ENCODE results near the gene SLC2A13.
"Not testable (repeated sequence)": the region's sequence is repeated elsewhere in the genome, so short reads cannot be mapped to it uniquely, and the experiment has no call there.

Gene SLC2A13

DNA sequence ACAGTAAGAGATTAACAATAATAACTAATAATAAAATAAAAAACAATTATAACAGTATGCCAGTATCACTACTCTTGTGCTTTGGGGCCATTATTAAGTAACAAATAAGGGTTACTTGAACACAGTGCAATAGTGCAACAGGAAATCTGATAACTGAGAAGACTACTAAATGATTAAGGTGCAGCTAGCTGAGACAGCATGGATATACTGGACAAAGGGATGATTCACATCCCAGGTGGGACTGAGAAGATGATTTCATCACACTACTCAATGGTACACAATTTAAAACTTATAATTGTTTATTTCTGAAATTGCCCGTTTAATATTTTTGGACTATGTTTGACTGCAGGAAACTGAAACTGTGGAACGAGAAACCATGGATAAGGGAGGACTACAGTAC is 317.6 kb downstream of the SLC2A13 start:
- TF ChIP-seq, protein P1, sequence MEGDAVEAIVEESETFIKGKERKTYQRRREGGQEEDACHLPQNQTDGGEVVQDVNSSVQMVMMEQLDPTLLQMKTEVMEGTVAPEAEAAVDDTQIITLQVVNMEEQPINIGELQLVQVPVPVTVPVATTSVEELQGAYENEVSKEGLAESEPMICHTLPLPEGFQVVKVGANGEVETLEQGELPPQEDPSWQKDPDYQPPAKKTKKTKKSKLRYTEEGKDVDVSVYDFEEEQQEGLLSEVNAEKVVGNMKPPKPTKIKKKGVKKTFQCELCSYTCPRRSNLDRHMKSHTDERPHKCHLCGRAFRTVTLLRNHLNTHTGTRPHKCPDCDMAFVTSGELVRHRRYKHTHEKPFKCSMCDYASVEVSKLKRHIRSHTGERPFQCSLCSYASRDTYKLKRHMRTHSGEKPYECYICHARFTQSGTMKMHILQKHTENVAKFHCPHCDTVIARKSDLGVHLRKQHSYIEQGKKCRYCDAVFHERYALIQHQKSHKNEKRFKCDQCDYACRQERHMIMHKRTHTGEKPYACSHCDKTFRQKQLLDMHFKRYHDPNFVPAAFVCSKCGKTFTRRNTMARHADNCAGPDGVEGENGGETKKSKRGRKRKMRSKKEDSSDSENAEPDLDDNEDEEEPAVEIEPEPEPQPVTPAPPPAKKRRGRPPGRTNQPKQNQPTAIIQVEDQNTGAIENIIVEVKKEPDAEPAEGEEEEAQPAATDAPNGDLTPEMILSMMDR (IDR thresholded peaks at IDR 0.05; ENCODE audit: low read depth, low read length, missing control alignments) = no peak
- DNase-seq (ENCODE audit: low read depth) = no peak
- H3K4me3 ChIP-seq (ENCODE audit: low read depth, low read length) = no peak overlapping the region
- in situ Hi-C loops (cut with HindIII; ENCODE audit: low sequenced_read_pairs) = no loop called here

DNA sequence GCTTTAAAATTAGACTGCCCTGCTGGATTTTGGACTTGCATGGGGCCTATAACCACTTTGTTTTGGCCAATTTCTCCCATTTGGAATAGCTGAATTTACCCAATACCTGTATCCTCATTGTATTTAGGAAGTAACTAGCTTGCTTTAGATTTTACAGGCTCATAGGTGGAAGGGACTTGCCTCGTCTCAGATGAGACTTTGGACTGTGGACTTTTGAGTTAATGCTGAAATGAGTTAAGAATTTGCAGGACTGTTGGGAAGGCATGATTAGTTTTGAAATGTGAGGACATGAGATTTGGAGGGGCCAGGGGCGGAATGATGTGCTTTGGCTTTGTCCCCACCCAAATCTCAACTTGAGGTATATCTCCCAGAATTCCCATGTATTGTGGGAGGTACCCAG is 320.1 kb downstream of the SLC2A13 start:
- in situ Hi-C loops (cut with HindIII; ENCODE audit: low sequenced_read_pairs); DNase-seq (ENCODE audit: low read depth); H3K4me3 ChIP-seq (ENCODE audit: low read depth, low read length): not testable (repeated sequence)

DNA sequence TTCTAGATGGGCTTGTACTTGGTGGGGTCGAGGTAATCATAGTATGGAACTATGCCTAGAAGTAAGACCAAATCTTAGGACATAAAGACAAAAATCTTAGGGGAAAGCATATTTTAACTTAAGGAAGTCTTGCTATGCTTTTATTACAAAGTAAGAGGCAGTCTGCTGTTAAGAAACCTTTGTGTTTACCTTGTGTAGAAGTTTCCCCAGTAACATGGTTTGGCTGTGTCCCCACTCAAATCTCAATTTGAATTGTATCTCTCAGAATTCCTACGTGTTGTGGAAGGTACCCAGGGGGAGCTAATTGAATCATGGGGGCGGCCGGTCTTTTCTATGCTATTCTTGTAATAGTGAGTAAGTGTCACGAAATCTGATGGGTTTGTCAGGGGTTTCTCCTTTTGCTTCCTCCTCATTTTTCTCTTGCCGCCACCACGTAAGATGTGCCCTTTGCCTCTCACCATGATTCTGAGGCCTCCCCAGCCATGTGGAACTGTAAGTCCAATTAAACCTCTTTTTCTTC is 323.8 kb downstream of the SLC2A13 start:
- in situ Hi-C loops (cut with HindIII; ENCODE audit: low sequenced_read_pairs) = no loop called here
- DNase-seq (ENCODE audit: low read depth) = no peak
- TF ChIP-seq, protein P1 (IDR thresholded peaks at IDR 0.05; ENCODE audit: low read depth, low read length, missing control alignments) = no peak
- H3K4me3 ChIP-seq (ENCODE audit: low read depth, low read length) = no peak overlapping the region

DNA sequence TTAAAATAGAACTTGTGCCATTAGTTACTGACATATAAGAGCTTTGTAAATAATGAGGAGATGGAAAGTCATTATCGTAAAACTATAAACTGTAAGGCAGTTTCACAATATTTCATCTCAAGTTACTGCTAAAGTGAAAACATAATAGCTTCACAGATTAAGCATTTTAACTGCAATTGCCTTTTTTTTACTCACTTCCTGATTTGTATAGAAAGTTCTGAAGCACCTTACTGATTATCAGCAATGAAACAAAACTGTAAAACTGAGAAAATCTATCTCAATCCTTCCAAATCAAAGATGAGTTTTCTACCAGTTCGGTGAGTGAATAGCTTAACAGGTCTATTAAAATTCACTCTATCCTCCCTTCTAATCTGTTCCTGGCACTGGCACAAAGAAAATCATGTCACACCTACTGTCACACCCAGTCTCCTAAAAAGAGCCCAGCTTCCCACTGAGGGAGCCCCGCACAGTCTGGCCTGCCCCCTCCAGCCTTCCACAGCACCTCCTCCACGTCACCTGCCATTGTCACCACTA is 324.9 kb downstream of the SLC2A13 start:
- no peak for DNase-seq (ENCODE audit: low read depth)
- in situ Hi-C loops (cut with HindIII; ENCODE audit: low sequenced_read_pairs) = no loop called here
- TF ChIP-seq, protein P1 (IDR thresholded peaks at IDR 0.05; ENCODE audit: low read depth, low read length, missing control alignments) = no peak
- H3K4me3 ChIP-seq (ENCODE audit: low read depth, low read length) = no peak overlapping the region

DNA sequence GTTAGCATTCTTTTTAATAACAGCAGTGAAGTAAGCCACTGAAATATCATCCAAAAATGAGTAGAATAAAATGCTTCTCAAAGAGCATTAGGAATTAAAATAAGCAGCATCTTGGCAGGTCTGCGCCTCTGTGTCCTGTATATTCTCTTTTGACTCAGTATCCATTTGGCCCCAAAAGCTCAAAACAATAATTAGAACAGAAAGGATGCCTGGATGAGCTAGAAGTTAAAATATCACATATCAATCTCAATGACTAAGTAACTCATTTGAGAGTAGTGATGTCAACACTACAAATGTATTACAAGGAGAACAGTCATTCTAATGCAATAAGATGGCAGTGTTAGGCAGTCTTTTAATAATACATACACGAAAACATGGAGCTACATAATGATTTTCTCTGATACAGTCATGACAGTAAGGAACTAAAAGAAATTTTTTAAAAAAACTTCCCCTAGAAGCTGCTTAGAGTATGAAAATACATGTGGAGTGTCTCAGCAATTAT is 325.4 kb downstream of the SLC2A13 start:
- TF ChIP-seq, protein P1 (IDR thresholded peaks at IDR 0.05; ENCODE audit: low read depth, low read length, missing control alignments) = no peak
- no peak overlapping the region for H3K4me3 ChIP-seq (ENCODE audit: low read depth, low read length)
- in situ Hi-C loops (cut with HindIII; ENCODE audit: low sequenced_read_pairs) = no loop called here
- no peak for DNase-seq (ENCODE audit: low read depth)

DNA sequence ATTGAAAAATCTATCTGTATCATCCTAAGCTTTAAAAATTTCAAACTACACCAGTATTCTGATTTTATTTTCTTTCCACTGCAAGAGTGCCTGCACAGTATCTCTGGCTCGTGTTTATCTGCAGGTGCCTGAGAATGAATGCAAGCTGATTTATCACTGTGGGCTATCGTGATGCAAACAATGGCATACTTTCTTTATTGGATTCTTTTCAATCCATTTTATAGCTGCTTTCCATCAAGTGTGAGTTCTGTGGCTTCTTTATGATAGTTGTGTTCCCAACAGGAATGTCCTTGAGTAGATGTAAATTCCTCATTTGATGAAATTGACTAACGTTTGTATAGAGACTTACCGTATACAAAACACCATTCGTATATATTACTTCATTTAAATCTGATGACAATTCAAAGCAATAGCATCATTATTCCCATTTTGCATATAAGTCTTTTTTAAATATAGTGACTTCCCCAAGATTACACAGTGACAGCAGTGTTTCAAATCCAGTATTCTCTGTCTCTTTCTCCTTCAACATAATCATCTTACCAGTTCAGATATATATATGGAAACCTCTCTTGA is 326.0 kb downstream of the SLC2A13 start:
- in situ Hi-C loops (cut with HindIII; ENCODE audit: low sequenced_read_pairs) = no loop called here
- DNase-seq (ENCODE audit: low read depth) = no peak
- no peak overlapping the region for H3K4me3 ChIP-seq (ENCODE audit: low read depth, low read length)
- TF ChIP-seq, protein P1 (IDR thresholded peaks at IDR 0.05; ENCODE audit: low read depth, low read length, missing control alignments) = no peak

DNA sequence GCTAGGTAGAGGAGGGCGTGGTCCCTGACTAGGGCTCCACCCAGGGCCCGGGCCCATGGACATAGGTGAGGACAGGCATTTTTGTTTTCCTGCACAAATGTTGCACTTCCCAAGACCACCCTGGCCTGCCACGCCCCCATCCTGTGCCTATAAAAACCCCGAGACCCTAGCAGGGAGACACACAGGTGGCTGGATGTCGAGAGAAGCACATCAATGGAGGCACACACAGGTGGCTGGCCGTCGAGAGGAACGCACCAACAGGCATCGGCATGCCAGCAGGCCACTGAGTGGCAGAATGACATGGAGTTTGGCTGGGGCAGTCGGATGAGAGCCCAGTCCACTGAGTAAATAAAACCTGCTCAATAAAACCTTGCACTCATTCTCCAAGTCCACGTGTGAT is 328.4 kb downstream of the SLC2A13 start:
- no peak overlapping the region for H3K4me3 ChIP-seq (ENCODE audit: low read depth, low read length)
- no peak for DNase-seq (ENCODE audit: low read depth)
- in situ Hi-C loops (cut with HindIII; ENCODE audit: low sequenced_read_pairs) = no loop called here
- TF ChIP-seq, protein P1 (IDR thresholded peaks at IDR 0.05; ENCODE audit: low read depth, low read length, missing control alignments) = no peak

Data from astrocyte of the cerebellum (primary cell).